Measurements from ENCODE around the gene MRTFA. TPM values are rescaled to one million over a fixed set of nuclear protein-coding genes. Genes with fewer than 3 reads are reported as not detected.

MRTFA gene
- total and polyA plus RNA-seq, 4 donors = 7.5 to 22.0 (median 9.6) TPM

DNA sequence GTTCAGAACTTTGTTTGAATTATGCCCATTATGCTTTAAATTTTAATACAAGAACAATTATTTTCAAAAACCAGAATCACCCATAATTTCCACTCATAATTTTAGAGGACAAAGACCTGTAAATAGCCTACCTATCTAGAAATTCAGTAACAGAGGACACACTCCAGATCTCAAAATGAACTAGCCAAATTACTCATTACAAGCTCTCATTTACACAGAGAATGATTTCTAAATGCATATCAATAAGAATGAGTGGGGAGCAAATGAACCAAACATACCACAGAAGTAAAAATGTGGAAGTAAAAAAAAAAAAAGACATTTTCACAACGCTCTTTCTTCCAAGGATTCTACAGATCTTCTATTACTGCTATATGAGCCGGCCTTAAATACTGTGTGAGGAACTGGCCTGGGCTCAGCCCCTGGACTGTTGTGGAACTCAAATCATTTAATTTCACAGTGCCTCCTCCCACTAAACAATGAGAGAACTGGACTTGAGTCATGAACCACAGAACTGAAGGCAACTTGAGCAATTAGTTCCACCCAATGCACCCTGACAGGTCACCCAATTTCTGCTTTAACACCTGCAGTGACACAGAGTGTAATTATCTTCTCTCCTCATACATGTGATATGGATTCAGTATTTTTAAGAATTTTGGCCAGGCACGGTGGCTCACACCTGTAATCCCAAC lies 8.0 kb downstream of the MRTFA start:
- no peaks in the 10 kb centered on the region for H3K36me3 ChIP-seq (ENCODE audit: control insufficient read depth in 4 of 4, insufficient read depth in 3 of 4, low read depth in 1 of 4, low read length in 3 of 4)
- H3K27ac ChIP-seq (ENCODE audit: low read depth in 1 of 2, low read length in 2 of 2) = no peak overlapping the region
- H3K4me1 ChIP-seq (ENCODE audit: control insufficient read depth in 4 of 4, insufficient read depth in 4 of 4, low read length in 3 of 4) = peaks cover 0 to 7% (median 2%) of the 10 kb centered on the region in 4 donors
- H3K9me3 ChIP-seq (ENCODE audit: control insufficient read depth in 4 of 4, low read length in 3 of 4) = no peaks in the 10 kb centered on the region
- no peak overlapping the region for H3K9ac ChIP-seq (ENCODE audit: low read depth in 1 of 2, low read length in 2 of 2)
- 93% methylated on average over 3 of the region's 3 CpGs for WGBS
- no peak for DNase-seq (ENCODE audit: low spot score)
- H3K27me3 ChIP-seq (ENCODE audit: control insufficient read depth in 4 of 4, insufficient read depth in 4 of 4, low read length in 3 of 4) = no peaks in the 10 kb centered on the region
- TF ChIP-seq RAD21 (IDR thresholded peaks at IDR 0.05) = no peak
- TF ChIP-seq, protein P1, sequence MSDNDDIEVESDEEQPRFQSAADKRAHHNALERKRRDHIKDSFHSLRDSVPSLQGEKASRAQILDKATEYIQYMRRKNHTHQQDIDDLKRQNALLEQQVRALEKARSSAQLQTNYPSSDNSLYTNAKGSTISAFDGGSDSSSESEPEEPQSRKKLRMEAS (IDR thresholded peaks at IDR 0.05) = no peak
- no peak for TF ChIP-seq GABPA (IDR thresholded peaks at IDR 0.05 in 1 of 2, conservative IDR thresholded peaks at IDR 0.05 in 1 of 2)
- TF ChIP-seq FOXA2 (IDR thresholded peaks at IDR 0.05) = no peak
- TF ChIP-seq RXRA (IDR thresholded peaks at IDR 0.05) = no peak
- TF ChIP-seq, protein P2, sequence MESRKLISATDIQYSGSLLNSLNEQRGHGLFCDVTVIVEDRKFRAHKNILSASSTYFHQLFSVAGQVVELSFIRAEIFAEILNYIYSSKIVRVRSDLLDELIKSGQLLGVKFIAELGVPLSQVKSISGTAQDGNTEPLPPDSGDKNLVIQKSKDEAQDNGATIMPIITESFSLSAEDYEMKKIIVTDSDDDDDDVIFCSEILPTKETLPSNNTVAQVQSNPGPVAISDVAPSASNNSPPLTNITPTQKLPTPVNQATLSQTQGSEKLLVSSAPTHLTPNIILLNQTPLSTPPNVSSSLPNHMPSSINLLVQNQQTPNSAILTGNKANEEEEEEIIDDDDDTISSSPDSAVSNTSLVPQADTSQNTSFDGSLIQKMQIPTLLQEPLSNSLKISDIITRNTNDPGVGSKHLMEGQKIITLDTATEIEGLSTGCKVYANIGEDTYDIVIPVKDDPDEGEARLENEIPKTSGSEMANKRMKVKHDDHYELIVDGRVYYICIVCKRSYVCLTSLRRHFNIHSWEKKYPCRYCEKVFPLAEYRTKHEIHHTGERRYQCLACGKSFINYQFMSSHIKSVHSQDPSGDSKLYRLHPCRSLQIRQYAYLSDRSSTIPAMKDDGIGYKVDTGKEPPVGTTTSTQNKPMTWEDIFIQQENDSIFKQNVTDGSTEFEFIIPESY (IDR thresholded peaks at IDR 0.05) = no peak
- TF ChIP-seq, protein P3, sequence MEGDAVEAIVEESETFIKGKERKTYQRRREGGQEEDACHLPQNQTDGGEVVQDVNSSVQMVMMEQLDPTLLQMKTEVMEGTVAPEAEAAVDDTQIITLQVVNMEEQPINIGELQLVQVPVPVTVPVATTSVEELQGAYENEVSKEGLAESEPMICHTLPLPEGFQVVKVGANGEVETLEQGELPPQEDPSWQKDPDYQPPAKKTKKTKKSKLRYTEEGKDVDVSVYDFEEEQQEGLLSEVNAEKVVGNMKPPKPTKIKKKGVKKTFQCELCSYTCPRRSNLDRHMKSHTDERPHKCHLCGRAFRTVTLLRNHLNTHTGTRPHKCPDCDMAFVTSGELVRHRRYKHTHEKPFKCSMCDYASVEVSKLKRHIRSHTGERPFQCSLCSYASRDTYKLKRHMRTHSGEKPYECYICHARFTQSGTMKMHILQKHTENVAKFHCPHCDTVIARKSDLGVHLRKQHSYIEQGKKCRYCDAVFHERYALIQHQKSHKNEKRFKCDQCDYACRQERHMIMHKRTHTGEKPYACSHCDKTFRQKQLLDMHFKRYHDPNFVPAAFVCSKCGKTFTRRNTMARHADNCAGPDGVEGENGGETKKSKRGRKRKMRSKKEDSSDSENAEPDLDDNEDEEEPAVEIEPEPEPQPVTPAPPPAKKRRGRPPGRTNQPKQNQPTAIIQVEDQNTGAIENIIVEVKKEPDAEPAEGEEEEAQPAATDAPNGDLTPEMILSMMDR (IDR thresholded peaks at IDR 0.05; ENCODE audit: low read depth, low read length, missing input control) = no peak
- no peak for TF ChIP-seq YY1 (IDR thresholded peaks at IDR 0.05)
- no peak for TF ChIP-seq EGR1 (IDR thresholded peaks at IDR 0.05; ENCODE audit: low read depth in 2 of 2)
- TF ChIP-seq TAF1 (conservative IDR thresholded peaks at IDR 0.05) = no peak
- TF ChIP-seq ATF3 (IDR thresholded peaks at IDR 0.05) = no peak
- TF ChIP-seq NR2F2 (IDR thresholded peaks at IDR 0.05) = no peak
- no peak for TF ChIP-seq SP1 (IDR thresholded peaks at IDR 0.05)
- TF ChIP-seq HNF4A (conservative IDR thresholded peaks at IDR 0.05) = no peak
- TF ChIP-seq, protein P4, sequence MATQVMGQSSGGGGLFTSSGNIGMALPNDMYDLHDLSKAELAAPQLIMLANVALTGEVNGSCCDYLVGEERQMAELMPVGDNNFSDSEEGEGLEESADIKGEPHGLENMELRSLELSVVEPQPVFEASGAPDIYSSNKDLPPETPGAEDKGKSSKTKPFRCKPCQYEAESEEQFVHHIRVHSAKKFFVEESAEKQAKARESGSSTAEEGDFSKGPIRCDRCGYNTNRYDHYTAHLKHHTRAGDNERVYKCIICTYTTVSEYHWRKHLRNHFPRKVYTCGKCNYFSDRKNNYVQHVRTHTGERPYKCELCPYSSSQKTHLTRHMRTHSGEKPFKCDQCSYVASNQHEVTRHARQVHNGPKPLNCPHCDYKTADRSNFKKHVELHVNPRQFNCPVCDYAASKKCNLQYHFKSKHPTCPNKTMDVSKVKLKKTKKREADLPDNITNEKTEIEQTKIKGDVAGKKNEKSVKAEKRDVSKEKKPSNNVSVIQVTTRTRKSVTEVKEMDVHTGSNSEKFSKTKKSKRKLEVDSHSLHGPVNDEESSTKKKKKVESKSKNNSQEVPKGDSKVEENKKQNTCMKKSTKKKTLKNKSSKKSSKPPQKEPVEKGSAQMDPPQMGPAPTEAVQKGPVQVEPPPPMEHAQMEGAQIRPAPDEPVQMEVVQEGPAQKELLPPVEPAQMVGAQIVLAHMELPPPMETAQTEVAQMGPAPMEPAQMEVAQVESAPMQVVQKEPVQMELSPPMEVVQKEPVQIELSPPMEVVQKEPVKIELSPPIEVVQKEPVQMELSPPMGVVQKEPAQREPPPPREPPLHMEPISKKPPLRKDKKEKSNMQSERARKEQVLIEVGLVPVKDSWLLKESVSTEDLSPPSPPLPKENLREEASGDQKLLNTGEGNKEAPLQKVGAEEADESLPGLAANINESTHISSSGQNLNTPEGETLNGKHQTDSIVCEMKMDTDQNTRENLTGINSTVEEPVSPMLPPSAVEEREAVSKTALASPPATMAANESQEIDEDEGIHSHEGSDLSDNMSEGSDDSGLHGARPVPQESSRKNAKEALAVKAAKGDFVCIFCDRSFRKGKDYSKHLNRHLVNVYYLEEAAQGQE (IDR thresholded peaks at IDR 0.05) = no peak
- H3K4me3 ChIP-seq (ENCODE audit: low read depth in 1 of 3, low read length in 3 of 3) = no peak overlapping the region
